Loucy (cell line): Measurements from ENCODE around the gene TBX15.

Experiments used
- H2AFZ ChIP-seq: fragments of 200-600 bp; sonication (generic); 2 replicates; pipeline ENCODE4 v1.6.0; 2016; ENCODE audit warnings: antibody characterized with exemption, mild to moderate bottlenecking, low read length, moderate library complexity
- H3F3A ChIP-seq: fragments of 200-600 bp; 2 replicates; pipeline ENCODE4 v1.6.0; 2016; ENCODE audit warnings: antibody characterized with exemption, low read depth, mild to moderate bottlenecking
- H3K27me3 ChIP-seq: fragments of 200-600 bp; sonication (generic); 2 replicates; pipeline ENCODE4 v1.6.1; 2014; ENCODE audit warnings: low read length, mild to moderate bottlenecking; ENCODE audit not compliant: insufficient read depth, poor library complexity, severe bottlenecking
- H3K36me3 ChIP-seq: fragments of 200-600 bp; sonication (generic); 2 replicates; pipeline ENCODE4 v1.6.1; 2016; ENCODE audit warnings: low read length; ENCODE audit not compliant: insufficient read depth
- H3K4me1 ChIP-seq: fragments of 200-600 bp; sonication (generic); 2 replicates; pipeline ENCODE4 v1.5.1; 2014; ENCODE audit warnings: low read length, mild to moderate bottlenecking; ENCODE audit not compliant: insufficient read depth, poor library complexity, severe bottlenecking
- H3K4me2 ChIP-seq: fragments of 200-600 bp; sonication (generic); 2 replicates; pipeline ENCODE4 v1.6.0; 2014; ENCODE audit warnings: antibody characterized with exemption, low read length, low read depth, mild to moderate bottlenecking; ENCODE audit not compliant: poor library complexity, severe bottlenecking
- H3K4me3 ChIP-seq: fragments of 200-600 bp; sonication (generic); 2 replicates; pipeline ENCODE4 v1.5.1; 2014; ENCODE audit warnings: low read length, mild to moderate bottlenecking, mixed read lengths; ENCODE audit not compliant: poor library complexity, severe bottlenecking
- H3K79me2 ChIP-seq: fragments of 200-600 bp; sonication (generic); 2 replicates; pipeline ENCODE4 v1.6.1; 2014; ENCODE audit warnings: low read length; ENCODE audit not compliant: insufficient read depth
- H3K9ac ChIP-seq: fragments of 200-600 bp; sonication (generic); 2 replicates; pipeline ENCODE4 v1.6.0; 2014; ENCODE audit warnings: mild to moderate bottlenecking, low read depth, low read length, moderate library complexity; ENCODE audit not compliant: poor library complexity, severe bottlenecking
- H3K9me2 ChIP-seq: fragments of 200-600 bp; sonication (generic); replicated peaks from 2 replicates; pipeline ENCODE4 v1.6.1; 2016; ENCODE audit warnings: low read depth, low read length, mixed read lengths
- H3K9me3 ChIP-seq: fragments of 200-600 bp; sonication (generic); 2 replicates; pipeline ENCODE4 v1.6.1; 2014; ENCODE audit warnings: mild to moderate bottlenecking, antibody characterized with exemption, low read length, low read depth; ENCODE audit not compliant: insufficient read depth
- H4K20me1 ChIP-seq: fragments of 200-600 bp; sonication (generic); 2 replicates; pipeline ENCODE4 v1.6.0; 2014; ENCODE audit warnings: antibody characterized with exemption, low read length, mild to moderate bottlenecking; ENCODE audit not compliant: insufficient read depth, poor library complexity, severe bottlenecking
- CTCF ChIP-seq: fragments of 200-600 bp; sonication (generic); conservative IDR thresholded peaks from 2 replicates; pipeline ENCODE4 v1.5.1; 2014; ENCODE audit warnings: mild to moderate bottlenecking, antibody characterized with exemption, low read length
- EZH2phosphoT487 ChIP-seq: fragments of 200-600 bp; IDR thresholded peaks from 2 replicates; pipeline ENCODE4 v1.6.1; 2018; ENCODE audit warnings: antibody characterized with exemption, mild to moderate bottlenecking, moderate library complexity, borderline replicate concordance

TBX15 gene

GRCh38 chr1:118988186-118989005 lies at the start of gene TBX15:
TSS of gene TBX15 (minus strand) at chr1:118988343. CDS start at chr1:118987795, 548 bp downstream.
- H3K36me3 ChIP-seq: no peaks in the 10 kb centered on the region
- H3K9ac ChIP-seq: no peak within 1 kb of the TSS
- H3F3A ChIP-seq: no peaks in the 10 kb centered on the region
- H3K79me2 ChIP-seq: no peaks in the 10 kb centered on the region
- H4K20me1 ChIP-seq: no peaks in the 10 kb centered on the region
- no peaks in the 10 kb centered on the region for H3K4me1 ChIP-seq
- H2AFZ ChIP-seq: no peak within 1 kb of the TSS
- no peaks in the 10 kb centered on the region for H3K27me3 ChIP-seq
- no peaks in the 10 kb centered on the region for H3K9me2 ChIP-seq
- no peak within 1 kb of the TSS for H3K4me2 ChIP-seq
- no peak for TF ChIP-seq CTCF
- no peak for TF ChIP-seq EZH2phosphoT487
- no peak within 1 kb of the TSS for H3K4me3 ChIP-seq
- no peaks in the 10 kb centered on the region; the same call in 1 of the 2 replicates for H3K9me3 ChIP-seq

- Histone ChIP-seq H3K36me3 (no peaks in the 10 kb centered on the region), H4K20me1 (no peaks in the 10 kb centered on the region), H3K4me1 (no peaks in the 10 kb centered on the region), H3K27me3 (no peaks in the 10 kb centered on the region), H2AFZ (no peak overlapping the region), H3K9me2 (no peaks in the 10 kb centered on the region), H3F3A (no peaks in the 10 kb centered on the region), H3K4me2 (no peak overlapping the region), H3K79me2 (no peaks in the 10 kb centered on the region), H3K9me3 (no peaks in the 10 kb centered on the region), H3K9ac (no peak overlapping the region), H3K4me3 (no peak overlapping the region)
- TF ChIP-seq CTCF (no peak), EZH2phosphoT487 (no peak)
These were observed 46.2 kb upstream of the TBX15 start for GRCh38 chr1:119034359-119034758.

GRCh38 chr1:119032986-119033385 lies 44.8 kb upstream of the TBX15 start:
- Histone ChIP-seq H3K36me3 (no peaks in the 10 kb centered on the region), H3K27me3 (no peaks in the 10 kb centered on the region), H3K4me3 (no peak overlapping the region), H3K9ac (no peak overlapping the region), H3K9me2 (no peaks in the 10 kb centered on the region), H3K79me2 (no peaks in the 10 kb centered on the region), H4K20me1 (no peaks in the 10 kb centered on the region), H3F3A (no peaks in the 10 kb centered on the region), H3K4me1 (no peaks in the 10 kb centered on the region), H3K4me2 (no peak overlapping the region), H2AFZ (no peak overlapping the region), H3K9me3 (no peaks in the 10 kb centered on the region)
- TF ChIP-seq EZH2phosphoT487 (no peak), CTCF (no peak)
